SK-N-SH treated with all-trans-retinoic acid at 6 μM for 48 hours (cell line): ENCODE measurements around the gene LRRK1.

Experiments
- ARNTL ChIP-seq: fragments of 450-650 bp; formaldehyde crosslinking; IDR thresholded peaks from 2 replicates; pipeline ENCODE4 v1.5.0; 2020; ENCODE audit warnings: low read depth, mild to moderate bottlenecking, moderate library complexity, borderline replicate concordance
- ESRRG ChIP-seq: fragments of 250-450 bp; sonication (Bioruptor Pico); IDR thresholded peaks from 2 replicates; pipeline ENCODE4 v1.6.1; 2021; ENCODE audit warnings: mild to moderate bottlenecking
- PPARA ChIP-seq: fragments of 250-450 bp; sonication (Bioruptor Pico); IDR thresholded peaks from 2 replicates; pipeline ENCODE4 v1.5.0; 2020; ENCODE audit warnings: mild to moderate bottlenecking, borderline replicate concordance
- TCF4 ChIP-seq: fragments of 250-450 bp; sonication (Bioruptor Pico); IDR thresholded peaks from 2 replicates; pipeline ENCODE4 v1.8.0; 2021; ENCODE audit warnings: mild to moderate bottlenecking, moderate library complexity, borderline replicate concordance
- ZNF70 ChIP-seq: fragments of 450-650 bp; formaldehyde crosslinking; IDR thresholded peaks from 2 replicates; pipeline ENCODE4 v1.5.0; 2020; ENCODE audit warnings: mild to moderate bottlenecking, moderate library complexity
- ZNF8 ChIP-seq: fragments of 450-650 bp; formaldehyde crosslinking; IDR thresholded peaks from 2 replicates; pipeline ENCODE4 v1.5.0; 2020; ENCODE audit warnings: mild to moderate bottlenecking, moderate library complexity
- TF ChIP-seq, protein P1 (sequence below): fragments of 250-450 bp; sonication (Bioruptor Pico); IDR thresholded peaks from 2 replicates; pipeline ENCODE4 v1.5.1; 2021; ENCODE audit warnings: mild to moderate bottlenecking, moderate library complexity
- TF ChIP-seq, protein P2 (sequence below): fragments of 250-450 bp; sonication (Bioruptor Pico); IDR thresholded peaks from 2 replicates; pipeline ENCODE4 v1.8.0; 2021; ENCODE audit warnings: low read depth, mild to moderate bottlenecking, moderate library complexity, borderline replicate concordance
- TF ChIP-seq, protein P3 (sequence below): fragments of 250-450 bp; sonication (Bioruptor Pico); IDR thresholded peaks from 2 replicates; pipeline ENCODE4 v1.8.0; 2020; ENCODE audit warnings: mild to moderate bottlenecking, moderate library complexity, borderline replicate concordance

DNA sequence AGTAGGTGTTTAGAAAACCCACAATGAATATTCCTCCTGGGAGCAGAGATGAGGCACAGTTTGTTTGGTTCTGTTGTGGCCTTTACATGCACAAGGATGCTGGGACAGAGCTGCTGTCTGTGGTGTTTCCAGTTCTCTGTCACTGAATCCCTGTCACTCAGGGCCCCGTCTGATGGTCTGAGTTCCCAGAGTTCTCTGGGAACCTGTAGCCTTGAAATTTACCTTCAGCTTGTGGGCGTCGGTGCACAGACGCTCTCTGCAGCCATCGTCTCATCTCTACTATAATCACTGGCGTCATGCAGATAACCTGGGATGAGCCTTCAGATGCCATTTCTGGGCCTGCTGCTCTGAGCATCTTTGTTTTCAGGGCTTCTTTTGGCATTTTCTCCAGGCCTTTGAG lies 81.9 kb downstream of the LRRK1 start:
- TF ChIP-seq ZNF70 (no peak), PPARA (no peak), TCF4 (CRISPR knock-in tag) (no peak), ESRRG (CRISPR knock-in tag) (no peak), ZNF8 (CRISPR knock-in tag) (no peak), ARNTL (CRISPR knock-in tag) (no peak)
- TF ChIP-seq, protein P1, sequence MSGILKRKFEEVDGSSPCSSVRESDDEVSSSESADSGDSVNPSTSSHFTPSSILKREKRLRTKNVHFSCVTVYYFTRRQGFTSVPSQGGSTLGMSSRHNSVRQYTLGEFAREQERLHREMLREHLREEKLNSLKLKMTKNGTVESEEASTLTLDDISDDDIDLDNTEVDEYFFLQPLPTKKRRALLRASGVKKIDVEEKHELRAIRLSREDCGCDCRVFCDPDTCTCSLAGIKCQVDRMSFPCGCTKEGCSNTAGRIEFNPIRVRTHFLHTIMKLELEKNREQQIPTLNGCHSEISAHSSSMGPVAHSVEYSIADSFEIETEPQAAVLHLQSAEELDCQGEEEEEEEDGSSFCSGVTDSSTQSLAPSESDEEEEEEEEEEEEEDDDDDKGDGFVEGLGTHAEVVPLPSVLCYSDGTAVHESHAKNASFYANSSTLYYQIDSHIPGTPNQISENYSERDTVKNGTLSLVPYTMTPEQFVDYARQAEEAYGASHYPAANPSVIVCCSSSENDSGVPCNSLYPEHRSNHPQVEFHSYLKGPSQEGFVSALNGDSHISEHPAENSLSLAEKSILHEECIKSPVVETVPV (CRISPR knock-in tag): no peak
- TF ChIP-seq, protein P2, sequence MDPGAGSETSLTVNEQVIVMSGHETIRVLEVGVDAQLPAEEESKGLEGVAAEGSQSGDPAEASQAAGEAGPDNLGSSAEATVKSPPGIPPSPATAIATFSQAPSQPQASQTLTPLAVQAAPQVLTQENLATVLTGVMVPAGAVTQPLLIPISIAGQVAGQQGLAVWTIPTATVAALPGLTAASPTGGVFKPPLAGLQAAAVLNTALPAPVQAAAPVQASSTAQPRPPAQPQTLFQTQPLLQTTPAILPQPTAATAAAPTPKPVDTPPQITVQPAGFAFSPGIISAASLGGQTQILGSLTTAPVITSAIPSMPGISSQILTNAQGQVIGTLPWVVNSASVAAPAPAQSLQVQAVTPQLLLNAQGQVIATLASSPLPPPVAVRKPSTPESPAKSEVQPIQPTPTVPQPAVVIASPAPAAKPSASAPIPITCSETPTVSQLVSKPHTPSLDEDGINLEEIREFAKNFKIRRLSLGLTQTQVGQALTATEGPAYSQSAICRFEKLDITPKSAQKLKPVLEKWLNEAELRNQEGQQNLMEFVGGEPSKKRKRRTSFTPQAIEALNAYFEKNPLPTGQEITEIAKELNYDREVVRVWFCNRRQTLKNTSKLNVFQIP (CRISPR knock-in tag): no peak
- TF ChIP-seq, protein P3, sequence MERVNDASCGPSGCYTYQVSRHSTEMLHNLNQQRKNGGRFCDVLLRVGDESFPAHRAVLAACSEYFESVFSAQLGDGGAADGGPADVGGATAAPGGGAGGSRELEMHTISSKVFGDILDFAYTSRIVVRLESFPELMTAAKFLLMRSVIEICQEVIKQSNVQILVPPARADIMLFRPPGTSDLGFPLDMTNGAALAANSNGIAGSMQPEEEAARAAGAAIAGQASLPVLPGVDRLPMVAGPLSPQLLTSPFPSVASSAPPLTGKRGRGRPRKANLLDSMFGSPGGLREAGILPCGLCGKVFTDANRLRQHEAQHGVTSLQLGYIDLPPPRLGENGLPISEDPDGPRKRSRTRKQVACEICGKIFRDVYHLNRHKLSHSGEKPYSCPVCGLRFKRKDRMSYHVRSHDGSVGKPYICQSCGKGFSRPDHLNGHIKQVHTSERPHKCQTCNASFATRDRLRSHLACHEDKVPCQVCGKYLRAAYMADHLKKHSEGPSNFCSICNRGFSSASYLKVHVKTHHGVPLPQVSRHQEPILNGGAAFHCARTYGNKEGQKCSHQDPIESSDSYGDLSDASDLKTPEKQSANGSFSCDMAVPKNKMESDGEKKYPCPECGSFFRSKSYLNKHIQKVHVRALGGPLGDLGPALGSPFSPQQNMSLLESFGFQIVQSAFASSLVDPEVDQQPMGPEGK (CRISPR knock-in tag): no peak
